Stimulated activated CD8-positive, alpha-beta memory T cell treated with anti-CD3 and anti-CD28 coated beads, Interleukin-4, amount 100 ng/mL, for 1 hour (primary cell): Measurements from ENCODE around the gene PRRG1.
"Not testable (repeated sequence)": the region's sequence is repeated elsewhere in the genome, so short reads cannot be mapped to it uniquely, and the experiment has no call there.

Source experiments
- DNase-seq, 2 donors: peaks; one replicate each; pipeline ENCODE4 v3.0.0-alpha.2; 2020; ENCODE audit warnings: low read depth in 2 of 2, low spot score in 1 of 2

Gene PRRG1

GRCh38 chrX:37349221-37350033 is at the start of gene PRRG1:
Gene PRRG1 (plus strand): TSS chrX:37349364. CDS start chrX:37406250, 56,886 bp downstream.
- DNase-seq, result no peak

GRCh38 chrX:37302569-37302968 is 46.6 kb upstream of the PRRG1 start:
- no peak for DNase-seq

GRCh38 chrX:37305238-37305637 is 43.9 kb upstream of the PRRG1 start:
- not testable (repeated sequence) for DNase-seq

GRCh38 chrX:37314531-37314930 is 34.6 kb upstream of the PRRG1 start:
- DNase-seq, result no peak

GRCh38 chrX:37315511-37316248 is 33.5 kb upstream of the PRRG1 start:
- DNase-seq, result no peak

GRCh38 chrX:37320541-37321203 is 28.5 kb upstream of the PRRG1 start:
- DNase-seq, result no peak

DNA sequence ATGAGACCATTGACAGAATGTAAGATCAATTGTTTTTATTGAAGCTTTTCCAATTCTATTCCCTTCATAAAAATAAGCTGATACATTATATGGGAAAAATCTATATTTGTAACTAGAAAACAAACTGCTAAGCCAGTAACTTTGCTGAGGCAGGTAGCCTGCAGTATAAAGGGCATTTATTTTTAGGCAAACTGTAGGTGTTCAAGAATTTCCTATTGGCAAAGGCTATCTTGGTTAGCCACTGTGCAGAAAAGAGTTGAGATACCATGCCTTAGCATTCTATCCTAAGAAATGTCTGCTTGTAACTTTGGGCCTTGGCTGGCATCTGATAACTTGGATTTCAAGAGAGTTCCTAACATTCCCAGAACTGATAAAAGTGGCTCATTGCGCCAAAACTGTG is 18.5 kb upstream of the PRRG1 start:
- DNase-seq, result no peak

GRCh38 chrX:37331546-37331945 is 17.6 kb upstream of the PRRG1 start:
- no peak for DNase-seq

- DNase-seq, result no peak
Observed at GRCh38 chrX:37332055-37332454, 17.1 kb upstream of the PRRG1 start.

- DNase-seq, result no peak
Observed at GRCh38 chrX:37332987-37333658, 16.0 kb upstream of the PRRG1 start.

DNA sequence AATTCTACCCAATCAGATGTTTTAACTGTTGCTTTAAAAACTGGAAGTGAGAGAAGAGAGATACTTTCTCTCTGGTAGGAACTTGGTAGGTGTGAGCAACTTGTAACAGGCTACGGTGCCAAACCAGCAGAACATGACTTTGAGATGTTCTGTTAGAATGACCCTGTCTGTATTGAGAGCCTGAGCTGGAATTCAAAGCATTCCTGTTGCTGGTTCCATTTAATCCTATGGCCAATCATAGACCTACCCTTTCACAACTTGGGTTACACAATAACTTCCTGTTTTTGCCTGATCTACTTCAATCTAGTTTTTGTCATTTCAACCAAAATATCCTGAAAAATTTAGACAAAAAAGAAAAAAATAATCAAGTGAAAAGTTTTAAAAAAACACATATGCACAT is 1.7 kb upstream of the PRRG1 start:
- no peak for DNase-seq

DNA sequence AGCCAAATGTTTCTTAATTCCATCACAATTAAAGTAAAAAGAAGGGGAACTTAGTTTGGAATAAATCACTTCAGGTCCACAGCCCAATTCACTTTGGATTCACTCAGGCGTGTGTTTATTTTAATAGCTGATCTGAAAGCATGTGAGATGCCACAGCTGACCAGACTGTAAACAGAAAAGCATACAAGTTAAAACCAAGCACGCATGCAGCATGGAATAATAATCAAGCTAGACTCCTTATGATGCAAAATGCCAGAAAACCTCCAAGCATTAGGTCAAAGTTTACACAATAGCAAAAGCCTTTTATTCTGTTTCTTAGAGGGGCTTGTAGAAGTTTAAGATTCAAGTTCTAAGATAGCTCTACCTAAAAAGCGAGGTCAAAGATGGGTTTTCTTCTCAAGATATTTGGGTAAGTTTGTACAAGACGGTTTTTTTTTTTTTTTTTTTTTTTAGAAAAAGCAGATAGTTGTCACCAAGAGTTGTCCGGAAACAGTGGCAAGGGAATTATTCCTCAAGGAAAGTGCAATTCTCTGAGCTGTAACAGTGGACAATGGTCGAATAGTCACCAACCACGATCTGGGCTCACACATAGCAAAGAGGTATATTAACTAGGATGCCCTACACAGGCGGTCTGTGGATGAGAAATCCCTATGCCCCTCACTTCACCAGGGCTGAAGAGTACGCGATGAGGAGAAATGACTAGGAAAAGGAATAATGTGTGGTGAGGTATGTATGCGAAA is 763 bp upstream of the PRRG1 start:
- no peak for DNase-seq

DNA sequence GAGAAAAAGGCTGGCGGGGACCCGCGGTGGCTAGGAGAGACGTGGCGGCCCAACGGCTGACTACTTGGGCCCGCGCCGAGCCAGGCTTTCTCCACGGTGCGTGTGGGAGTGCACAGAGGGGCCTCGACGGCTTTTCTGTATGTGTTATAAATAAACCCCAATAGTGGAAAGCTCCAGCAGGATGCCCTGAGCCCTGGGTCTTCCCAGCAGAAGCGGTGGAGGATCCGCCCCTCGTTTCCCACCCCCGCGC is 268 bp upstream of the PRRG1 start:
- DNase-seq, result no peak

GRCh38 chrX:37350034-37350365 is 836 bp downstream of the PRRG1 start:
- no peak for DNase-seq

GRCh38 chrX:37353646-37354045 is 4.5 kb downstream of the PRRG1 start:
- DNase-seq, result no peak

- DNase-seq, result no peak
Observed at GRCh38 chrX:37357436-37357835, 8.3 kb downstream of the PRRG1 start.

DNA sequence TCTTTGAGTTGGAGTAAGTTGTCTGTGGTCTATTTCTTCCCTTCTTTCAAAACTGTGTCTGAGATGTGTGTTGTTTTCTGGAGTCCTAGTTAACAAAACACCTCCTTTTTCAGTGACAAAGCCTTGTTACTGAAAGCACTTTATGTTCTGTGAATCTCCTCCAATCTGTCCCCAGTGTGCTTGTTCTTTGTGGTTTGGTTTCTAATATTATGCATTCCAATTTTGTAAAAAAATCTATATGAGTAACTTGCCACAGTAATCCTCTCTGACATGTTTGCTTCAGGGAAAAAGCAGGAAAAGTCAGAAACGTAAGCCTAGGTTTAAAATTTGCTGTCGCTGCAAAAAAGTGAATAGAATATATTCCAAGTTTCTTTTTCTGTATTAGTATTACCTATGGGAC is 12.4 kb downstream of the PRRG1 start:
- no peak for DNase-seq

- no peak for DNase-seq
Observed at GRCh38 chrX:37364666-37365065, 15.5 kb downstream of the PRRG1 start.

DNA sequence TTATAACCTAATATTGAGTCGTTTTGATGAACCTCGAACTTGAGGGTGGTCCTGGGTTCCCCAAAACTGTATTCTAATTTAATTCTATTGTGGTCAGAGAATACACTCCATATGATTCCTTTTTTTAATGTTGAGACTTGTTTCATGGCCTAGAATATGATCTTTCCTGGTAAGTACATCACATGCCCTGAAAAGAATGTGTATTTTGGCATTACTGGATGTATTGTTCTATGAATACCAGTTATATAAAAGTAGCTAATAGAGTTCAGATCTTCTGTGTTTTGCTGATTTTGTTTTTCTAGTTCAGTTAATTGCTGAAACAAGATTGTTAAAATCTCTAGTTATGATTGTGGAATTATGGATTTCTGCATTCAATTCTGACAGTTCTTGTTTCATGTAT is 18.8 kb downstream of the PRRG1 start:
- no peak for DNase-seq

- no peak for DNase-seq
Observed at GRCh38 chrX:37370499-37371141, 21.5 kb downstream of the PRRG1 start.

DNA sequence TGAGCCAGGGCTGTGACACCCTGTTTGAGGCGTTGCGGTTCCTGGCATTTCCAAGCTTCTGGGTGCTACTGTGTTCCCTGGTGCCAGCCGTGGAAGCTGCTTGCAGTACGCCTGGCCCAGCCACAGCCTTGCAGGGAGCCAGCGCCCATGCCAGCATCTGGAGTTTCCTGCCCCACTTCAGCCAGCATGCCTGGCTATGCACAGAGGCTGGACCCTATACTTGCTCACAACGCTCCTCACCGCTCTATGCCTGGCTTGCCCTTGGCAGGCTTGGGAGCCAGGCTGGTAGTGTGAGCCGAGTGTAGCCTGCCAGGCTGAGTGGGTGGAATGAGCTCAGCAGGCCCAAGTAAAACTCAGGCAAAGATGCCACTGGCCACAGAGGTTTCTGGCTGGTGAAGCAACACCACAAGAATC is 22.4 kb downstream of the PRRG1 start:
- DNase-seq, result no peak
